ENCODE results near the gene MRPL52.

DNA sequence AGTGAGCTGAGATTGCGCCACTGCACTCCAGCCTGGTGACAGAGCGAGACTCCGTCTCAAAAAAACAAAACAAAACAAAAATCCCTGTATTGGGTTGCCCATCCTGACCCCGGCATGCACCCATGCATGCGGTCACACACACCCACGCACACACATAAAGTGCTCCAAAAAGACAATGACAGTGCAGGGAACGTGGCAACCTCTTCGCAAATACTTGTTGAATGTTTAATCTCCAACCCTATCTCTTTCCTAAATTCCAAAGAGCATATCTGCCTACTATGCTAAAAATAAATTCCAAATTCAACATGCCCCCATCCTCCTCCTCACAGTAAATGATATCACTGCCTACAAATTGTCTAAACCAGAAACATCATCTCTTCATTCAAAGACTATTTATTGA, 28.0 kb upstream of the MRPL52 start:
- TF ChIP-seq, protein P1, sequence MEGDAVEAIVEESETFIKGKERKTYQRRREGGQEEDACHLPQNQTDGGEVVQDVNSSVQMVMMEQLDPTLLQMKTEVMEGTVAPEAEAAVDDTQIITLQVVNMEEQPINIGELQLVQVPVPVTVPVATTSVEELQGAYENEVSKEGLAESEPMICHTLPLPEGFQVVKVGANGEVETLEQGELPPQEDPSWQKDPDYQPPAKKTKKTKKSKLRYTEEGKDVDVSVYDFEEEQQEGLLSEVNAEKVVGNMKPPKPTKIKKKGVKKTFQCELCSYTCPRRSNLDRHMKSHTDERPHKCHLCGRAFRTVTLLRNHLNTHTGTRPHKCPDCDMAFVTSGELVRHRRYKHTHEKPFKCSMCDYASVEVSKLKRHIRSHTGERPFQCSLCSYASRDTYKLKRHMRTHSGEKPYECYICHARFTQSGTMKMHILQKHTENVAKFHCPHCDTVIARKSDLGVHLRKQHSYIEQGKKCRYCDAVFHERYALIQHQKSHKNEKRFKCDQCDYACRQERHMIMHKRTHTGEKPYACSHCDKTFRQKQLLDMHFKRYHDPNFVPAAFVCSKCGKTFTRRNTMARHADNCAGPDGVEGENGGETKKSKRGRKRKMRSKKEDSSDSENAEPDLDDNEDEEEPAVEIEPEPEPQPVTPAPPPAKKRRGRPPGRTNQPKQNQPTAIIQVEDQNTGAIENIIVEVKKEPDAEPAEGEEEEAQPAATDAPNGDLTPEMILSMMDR (IDR thresholded peaks at IDR 0.05; ENCODE audit: low read depth, low read length), result no peak
- TF ChIP-seq POLR2A (IDR thresholded peaks at IDR 0.05; ENCODE audit: extremely low read depth, insufficient read length), result no peak
- TF ChIP-seq, protein P2, sequence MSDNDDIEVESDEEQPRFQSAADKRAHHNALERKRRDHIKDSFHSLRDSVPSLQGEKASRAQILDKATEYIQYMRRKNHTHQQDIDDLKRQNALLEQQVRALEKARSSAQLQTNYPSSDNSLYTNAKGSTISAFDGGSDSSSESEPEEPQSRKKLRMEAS (IDR thresholded peaks at IDR 0.05; ENCODE audit: low read depth, low read length), result no peak
- no peak for TF ChIP-seq MYC (IDR thresholded peaks at IDR 0.05; ENCODE audit: low read depth, low read length)
